Activated T-cell treated with anti-CD3 and anti-CD28 coated beads, Interleukin-2, amount 50 U/mL, for 1 hour (primary cell): ENCODE measurements around the gene C4orf50.

Source experiments
- DNase-seq: peaks from one replicate; pipeline ENCODE4 v3.0.0-alpha.2; 2020

C4orf50 gene

GRCh38 chr4:5990446-5991160 lies 27.6 kb downstream of the C4orf50 start:
- DNase-seq: no peak

DNA sequence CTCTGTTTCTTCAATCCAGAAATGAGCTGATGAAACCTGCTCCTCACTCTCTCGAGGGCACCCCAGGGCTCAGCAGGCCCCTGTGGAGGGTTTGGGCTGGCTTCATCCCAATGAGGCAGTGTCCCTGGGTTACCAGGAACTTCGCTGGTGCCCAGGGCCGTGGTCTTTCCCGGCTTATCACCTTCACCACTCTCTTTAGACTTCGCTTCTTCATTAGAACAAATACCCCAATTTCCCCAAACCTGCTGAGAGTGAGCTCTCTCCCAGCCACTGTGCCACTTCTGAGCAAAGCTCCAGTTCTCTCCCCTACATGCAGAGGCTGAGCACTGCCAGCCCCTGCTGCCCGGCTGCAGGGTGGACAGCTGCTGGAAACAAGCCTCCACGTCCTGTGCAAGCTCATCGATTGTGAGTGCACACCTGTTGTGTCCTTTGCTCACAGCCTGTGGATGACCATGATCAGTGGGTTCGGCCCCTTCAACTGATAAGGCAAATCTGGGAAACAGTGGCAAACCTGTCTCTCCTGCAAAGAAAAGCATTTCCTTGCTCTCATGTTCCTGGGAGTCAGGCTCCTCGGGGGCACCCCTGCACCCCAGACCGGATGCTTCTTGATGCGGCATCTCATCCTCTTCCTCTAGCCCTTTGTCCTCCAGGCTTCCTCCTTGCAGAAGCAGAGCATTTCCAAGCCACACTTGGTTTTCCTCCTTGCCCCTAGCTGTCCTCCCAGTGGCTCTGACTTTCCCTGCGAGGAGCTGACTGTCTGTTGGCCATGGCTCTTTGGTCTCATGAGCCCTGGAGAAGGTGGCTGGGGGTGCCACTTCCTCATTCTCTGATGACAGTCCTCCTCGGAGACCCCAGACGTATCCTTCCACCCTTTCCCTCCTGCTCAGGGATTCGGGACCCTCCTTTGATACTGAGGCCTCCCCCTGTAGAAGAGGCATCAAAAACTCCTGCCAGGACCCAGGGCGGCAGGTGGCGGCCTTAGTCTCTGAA lies 28.7 kb downstream of the C4orf50 start:
- DNase-seq: no peak

DNA sequence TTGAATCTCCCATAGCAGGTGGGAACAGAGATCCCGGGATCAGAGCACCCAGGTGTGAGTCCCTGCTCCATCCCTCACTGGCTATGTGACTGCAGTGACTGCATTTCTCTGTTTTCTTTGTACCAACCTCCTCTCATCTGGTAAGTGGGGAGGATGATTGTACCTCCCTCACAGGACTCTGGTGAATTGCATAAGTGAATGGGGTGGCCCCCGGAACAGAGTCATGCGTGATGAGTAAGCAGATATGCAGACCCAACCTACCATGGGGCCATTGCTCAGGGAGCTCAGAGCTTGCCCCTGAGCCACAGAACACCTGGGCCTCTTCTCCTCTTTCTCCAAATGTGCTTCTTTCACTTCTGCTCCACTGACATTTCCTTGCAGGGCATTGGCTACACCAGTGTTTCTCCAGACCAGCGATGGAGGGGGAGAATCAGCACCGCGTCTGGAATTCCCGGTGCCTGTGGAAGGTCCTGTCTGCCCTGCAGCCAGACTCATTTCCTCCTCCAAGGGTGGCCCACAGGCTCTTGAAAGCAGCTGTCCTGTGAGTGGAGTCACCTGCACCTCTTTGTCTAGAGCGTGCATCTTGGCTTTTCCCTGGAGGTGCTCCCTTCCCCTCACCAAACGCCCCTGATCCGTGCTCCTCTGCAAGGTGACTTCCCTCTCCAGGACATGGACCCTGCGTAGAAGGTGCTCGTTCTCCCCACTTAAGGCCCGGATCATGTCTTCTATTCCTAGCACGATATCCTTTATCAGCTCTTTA lies 30.0 kb downstream of the C4orf50 start:
- no peak for DNase-seq

GRCh38 chr4:5984843-5985242 lies 33.4 kb downstream of the C4orf50 start:
- no peak for DNase-seq

DNA sequence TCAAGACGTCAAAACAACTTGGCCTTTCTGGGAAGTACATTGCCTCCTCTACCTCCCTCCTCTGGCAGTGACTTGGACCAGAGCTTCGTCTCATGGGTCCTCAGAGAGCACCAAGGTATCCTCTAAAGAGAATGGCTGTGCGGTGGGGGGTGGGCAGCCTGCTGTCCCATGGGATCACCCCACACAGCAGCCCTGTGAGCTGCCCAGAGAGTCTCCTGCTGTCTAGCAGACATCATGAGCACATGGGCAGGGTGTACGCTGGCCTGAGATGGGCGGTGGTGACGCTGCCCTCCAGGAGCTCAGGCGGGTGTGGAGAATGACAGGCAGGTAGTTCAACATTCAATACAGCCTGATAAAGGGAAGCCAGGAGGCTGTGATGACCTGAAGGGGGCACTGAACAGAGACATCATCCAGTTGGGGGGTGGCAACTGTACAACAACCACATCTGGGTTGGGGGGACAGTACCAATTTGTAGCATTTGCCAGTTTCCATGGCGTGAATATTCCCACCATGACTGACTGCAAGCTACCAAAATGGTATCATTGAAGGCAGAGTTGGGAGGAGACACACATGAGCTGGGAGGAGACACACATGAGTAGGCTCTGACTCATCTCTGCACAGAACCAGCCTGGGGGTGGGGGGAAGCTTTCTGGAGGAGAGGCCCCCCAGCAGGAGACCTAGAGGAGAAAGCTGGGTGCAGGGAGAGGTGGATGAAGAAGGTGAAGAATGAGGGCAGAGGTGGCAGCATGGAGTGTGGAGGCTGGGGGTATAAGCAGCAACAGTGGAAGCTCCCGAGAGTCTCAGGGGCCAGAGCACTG lies 35.9 kb downstream of the C4orf50 start:
- no peak for DNase-seq

GRCh38 chr4:5980436-5981155 lies 37.6 kb downstream of the C4orf50 start:
- DNase-seq: no peak

DNA sequence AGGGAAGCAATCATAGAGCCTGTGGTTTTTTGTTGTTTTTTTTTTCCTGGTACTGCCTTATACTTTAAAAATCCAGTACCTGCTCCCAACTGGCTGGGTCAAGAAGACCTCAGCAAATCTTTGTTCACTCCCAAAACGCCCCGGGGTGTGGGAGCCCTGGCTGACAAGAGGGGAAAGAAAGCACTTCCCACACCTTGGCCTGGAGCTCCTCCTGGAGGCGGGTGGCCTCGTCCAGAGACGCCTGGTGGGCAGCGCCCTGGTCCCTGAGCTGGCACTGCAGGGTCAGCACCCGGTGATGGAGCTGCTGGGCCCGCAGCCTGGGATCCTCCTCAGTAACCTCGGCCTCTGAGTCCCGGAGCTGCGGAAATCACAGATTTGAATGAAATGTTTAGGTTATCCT lies 38.2 kb downstream of the C4orf50 start:
- no peak for DNase-seq

DNA sequence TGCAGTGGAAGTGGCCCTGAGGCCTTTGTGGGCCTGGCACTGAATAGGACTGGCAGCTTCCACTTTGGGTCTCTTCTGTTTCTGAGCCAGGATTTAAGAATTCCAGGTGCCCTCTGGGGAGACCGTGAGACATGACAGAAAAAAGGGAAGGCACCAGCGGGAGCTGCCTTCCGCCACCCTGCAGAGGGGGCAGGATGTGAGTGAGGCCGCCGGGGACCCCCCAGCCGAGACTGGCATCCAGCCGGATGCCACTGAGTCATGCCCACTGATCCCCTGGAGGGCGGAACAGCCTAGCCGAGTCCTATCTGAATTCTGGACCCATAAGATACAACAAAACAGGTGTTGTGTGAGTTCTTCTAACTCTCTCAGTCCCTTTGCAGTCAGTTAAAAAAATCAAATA lies 41.3 kb downstream of the C4orf50 start:
- DNase-seq: no peak

DNA sequence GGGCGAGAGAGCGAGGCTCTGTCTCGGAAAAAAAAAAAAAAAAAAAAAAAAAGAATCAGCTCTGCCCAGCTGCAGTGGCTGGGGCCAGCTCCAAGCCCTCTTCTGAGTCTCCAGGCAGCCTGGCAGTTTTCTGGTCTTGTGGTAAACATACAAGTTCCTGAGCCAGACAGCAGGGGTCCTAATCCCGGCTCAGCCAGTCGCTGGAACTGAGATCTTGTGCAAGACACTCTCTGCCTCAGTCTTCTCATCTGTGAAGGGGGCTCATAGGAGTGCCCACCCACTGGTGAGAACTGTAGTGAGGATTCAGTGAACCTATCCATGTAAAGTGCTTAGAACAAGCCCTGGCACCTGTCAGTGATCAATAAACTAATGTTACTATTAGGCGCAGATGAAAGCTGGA lies 41.8 kb downstream of the C4orf50 start:
- no peak for DNase-seq

DNA sequence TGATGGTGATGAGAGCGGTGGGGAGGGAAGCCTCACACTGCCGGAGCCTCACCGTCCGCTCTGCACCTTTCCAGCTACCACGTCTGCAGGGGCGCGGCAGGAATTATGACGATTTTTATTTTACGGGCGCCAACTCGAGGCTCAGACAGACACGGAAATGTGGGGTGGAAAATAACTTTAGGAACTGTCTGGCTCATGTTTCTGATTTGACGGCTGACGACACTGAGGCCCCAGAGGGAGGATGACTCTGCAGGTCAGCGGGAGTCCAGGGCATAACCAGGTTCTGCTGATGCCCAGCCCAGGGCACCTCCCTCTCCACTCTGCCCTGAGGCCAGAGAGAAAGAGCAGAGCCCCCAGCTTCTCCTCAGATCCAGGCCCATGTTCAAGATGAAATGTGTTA lies 43.9 kb downstream of the C4orf50 start:
- DNase-seq: no peak

DNA sequence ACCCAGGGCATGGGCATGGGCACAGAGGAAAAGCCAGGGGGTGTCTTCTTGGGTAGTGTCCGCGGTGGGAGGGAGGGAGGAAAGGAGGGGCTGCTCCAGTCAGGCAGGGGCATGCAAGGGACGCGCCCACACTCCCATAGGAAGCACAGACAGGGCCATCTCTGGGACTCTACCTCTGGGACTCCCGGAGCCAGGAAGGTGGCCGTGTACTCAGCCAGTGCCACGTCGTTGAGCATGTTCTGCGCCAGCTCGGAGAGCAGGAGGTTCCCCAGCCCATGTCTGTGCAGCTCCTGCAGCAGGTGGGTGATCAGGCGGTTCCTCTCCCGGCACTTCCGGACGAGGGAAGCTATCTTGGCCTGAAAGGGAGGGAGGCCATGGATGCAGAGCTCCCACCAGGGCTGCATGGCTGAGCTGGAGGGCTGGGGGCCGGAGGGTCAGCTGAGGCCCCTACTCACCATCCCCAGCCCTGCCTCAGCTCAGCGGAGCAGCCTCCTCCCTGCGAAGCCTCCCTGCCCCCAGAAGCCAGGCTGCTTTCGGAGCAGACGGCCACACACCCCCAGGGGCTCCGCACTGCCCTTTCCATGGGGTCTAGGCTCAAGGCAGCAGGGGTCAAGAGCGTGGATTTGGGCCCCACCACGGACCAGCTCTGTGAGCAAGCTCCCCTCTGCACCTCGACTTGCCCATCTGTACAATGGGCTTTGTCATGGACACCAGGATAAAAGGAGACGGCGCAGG lies 44.6 kb downstream of the C4orf50 start:
- DNase-seq: no peak

GRCh38 chr4:5973033-5973432 lies 45.2 kb downstream of the C4orf50 start:
- no peak for DNase-seq

GRCh38 chr4:5972571-5972970 lies 45.7 kb downstream of the C4orf50 start:
- no peak for DNase-seq

GRCh38 chr4:5971078-5971450 lies 47.2 kb downstream of the C4orf50 start:
- DNase-seq: no peak

GRCh38 chr4:5970381-5971077 lies 47.7 kb downstream of the C4orf50 start:
- DNase-seq: no peak

DNA sequence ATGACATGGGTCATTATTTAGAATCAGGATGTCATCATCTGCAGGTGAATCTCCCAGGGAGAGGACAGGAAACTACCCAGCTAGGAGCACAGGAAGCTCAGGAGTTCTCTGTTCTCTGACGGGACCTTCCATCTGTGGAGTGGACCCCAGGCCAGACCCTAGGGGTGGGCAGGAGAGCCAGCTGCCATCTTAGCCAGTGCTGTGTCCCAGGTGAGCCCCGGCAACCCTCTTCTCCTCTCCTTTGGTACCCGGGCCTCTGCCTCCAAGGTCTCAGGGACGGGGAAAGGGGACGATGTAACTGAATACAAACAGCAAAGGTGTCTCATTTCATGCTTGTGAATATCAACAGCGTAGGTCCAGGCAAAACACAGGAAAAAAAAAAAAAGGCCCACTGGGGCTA lies 48.5 kb downstream of the C4orf50 start:
- DNase-seq: no peak

DNA sequence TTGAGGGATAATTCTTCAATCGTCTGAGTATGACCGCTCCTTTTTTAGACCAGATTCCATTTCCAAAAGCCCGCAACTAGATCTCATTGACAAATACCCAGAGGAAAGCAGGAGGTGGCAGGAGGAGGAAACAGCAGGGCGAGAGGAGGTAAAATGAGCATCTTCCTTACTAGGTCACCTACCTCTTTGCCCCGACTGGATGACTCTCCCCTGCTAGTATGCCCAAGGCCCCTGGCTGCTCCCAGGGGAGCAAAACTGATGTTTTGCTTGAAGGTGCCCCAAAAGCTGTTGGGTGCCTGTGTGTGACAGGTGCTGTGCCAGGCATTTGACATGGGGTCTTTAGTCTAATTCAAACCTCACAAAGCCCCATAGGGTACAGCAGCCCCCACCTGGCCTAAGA lies 48.9 kb downstream of the C4orf50 start:
- no peak for DNase-seq

- no peak for DNase-seq
Measured at GRCh38 chr4:5968246-5968645, 50.0 kb downstream of the C4orf50 start.

- DNase-seq: no peak
Measured at GRCh38 chr4:5967783-5968182, 50.4 kb downstream of the C4orf50 start.

GRCh38 chr4:5965225-5965624 lies 53.0 kb downstream of the C4orf50 start:
- DNase-seq: no peak
